HepG2 (cell line): Measurements from ENCODE around the gene PRKCB. TPM values are rescaled to one million over a fixed set of nuclear protein-coding genes. Genes with fewer than 3 reads are reported as not detected.

Experiments used
- ATAC-seq: fragments of 200-7000 bp; cut with Tn5 transposase; 3 replicates; pipeline ENCODE4 v1.9.1; 2020; ENCODE audit warnings: mild to moderate bottlenecking, moderate library complexity
- BruUV-seq: library from RNA; stranded (reverse); fragments of 400-500 nt; replicated peaks from 2 replicates; lab custom pipeline; 2021; lab: Mats Ljungman, UMichigan
- CTCF ChIA-PET: fragments of 300-600 bp; formaldehyde crosslinking; extraction: SDS; loops from one replicate; lab custom pipeline; 2021; ENCODE audit warnings: low total read pairs, inconsistent platforms, low intra/inter-chr PET ratio; lab: Yijun Ruan, JAX
- POLR2A ChIA-PET: fragments of 350-600 bp; sonication (Branson Sonifier 250); formaldehyde crosslinking; loops from one replicate; lab custom pipeline; 2020; ENCODE audit warnings: antibody characterized with exemption, inconsistent platforms; lab: Yijun Ruan, JAX
- DNase-seq: peaks from one replicate; pipeline ENCODE4 v3.0.0-alpha.2; 2015; ENCODE audit warnings: low spot score
- FAIRE-seq: peaks from 3 replicates; lab custom pipeline; 2011; peaks lifted over from hg19 to GRCh38; lab: Jason Lieb, UNC
- H2AFZ ChIP-seq: one replicate; pipeline ENCODE4 v1.6.1; 2011; ENCODE audit warnings: low read length, inconsistent platforms
- H3K27ac ChIP-seq: fragments of 300-600 bp; 3 replicates; pipeline ENCODE4 v1.8.0; 2011; ENCODE audit warnings: mixed run types, mild to moderate bottlenecking, mixed read lengths, low read length, inconsistent platforms; ENCODE audit not compliant: insufficient read depth; ENCODE audit errors: extremely low read length
- H3K27me3 ChIP-seq, 2 experiments: fragments of 200-600 bp in 1 of 2; 2 replicates in 1 of 2; 3 replicates in 1 of 2; pipeline versions ENCODE4 v1.6.0 to v1.8.0; 2011; ENCODE audit warnings: low read length in 2 of 2, mild to moderate bottlenecking in 2 of 2, moderate library complexity in 2 of 2, inconsistent platforms in 1 of 2; ENCODE audit not compliant: insufficient read depth in 2 of 2, control insufficient read depth in 1 of 2
- H3K36me3 ChIP-seq, 2 experiments: fragments of 200-600 bp in 1 of 2; replicated peaks in 1 of 2; 2 replicates in 1 of 2; 3 replicates in 1 of 2; pipeline versions ENCODE4 v1.5.1 to v1.8.0; 2011; ENCODE audit warnings: low read length in 2 of 2, inconsistent platforms in 1 of 2; ENCODE audit not compliant: insufficient read depth in 2 of 2, control insufficient read depth in 1 of 2
- H3K4me1 ChIP-seq: 2 replicates; pipeline ENCODE4 v1.5.1; 2012; ENCODE audit warnings: low read length, inconsistent platforms; ENCODE audit not compliant: insufficient read depth
- H3K4me2 ChIP-seq: 2 replicates; pipeline ENCODE4 v1.6.0; 2011; ENCODE audit warnings: low read depth, low read length, inconsistent platforms
- H3K4me3 ChIP-seq, 3 experiments: fragments of 200-600 bp in 1 of 3; sonication (generic), shearing (Covaris generic) in 1 of 3; replicated peaks in 1 of 3; 2 replicates each; pipeline ENCODE4 v1.5.1; 2011 to 2016; ENCODE audit warnings: low read length in 3 of 3, inconsistent platforms in 2 of 3, low read depth in 2 of 3, mild to moderate bottlenecking in 2 of 3, control low read depth in 1 of 3, mixed read lengths in 1 of 3; ENCODE audit not compliant: insufficient read depth in 1 of 3
- H3K79me2 ChIP-seq: one replicate; pipeline ENCODE4 v1.6.1; 2011; ENCODE audit warnings: low read length, inconsistent platforms; ENCODE audit not compliant: insufficient read depth
- H3K9ac ChIP-seq: 2 replicates; pipeline ENCODE4 v1.6.0; 2011; ENCODE audit warnings: mild to moderate bottlenecking, low read depth, low read length, inconsistent platforms; ENCODE audit not compliant: insufficient read depth
- H3K9me3 ChIP-seq: 2 replicates; pipeline ENCODE4 v1.5.1; 2012; ENCODE audit warnings: mild to moderate bottlenecking, low read length
- H4K20me1 ChIP-seq: 2 replicates; pipeline ENCODE4 v1.6.0; 2011; ENCODE audit warnings: inconsistent platforms, mild to moderate bottlenecking, low read length, moderate library complexity; ENCODE audit not compliant: insufficient read depth
- CCAR2 ChIP-seq: fragments of 200-400 bp; formaldehyde crosslinking; optimal IDR thresholded peaks from 2 replicates; pipeline ENCODE3; 2018; ENCODE audit warnings: low read depth, mild to moderate bottlenecking, low read length, moderate library complexity
- DPF2 ChIP-seq: sonication (generic); formaldehyde crosslinking; IDR thresholded peaks from 2 replicates; pipeline ENCODE4 v1.4.0; 2020; ENCODE audit warnings: mild to moderate bottlenecking, low read depth, missing genetic modification reagents, borderline replicate concordance
- HNRNPK ChIP-seq: fragments of 200-400 bp; formaldehyde crosslinking; IDR thresholded peaks from 2 replicates; pipeline ENCODE4 v1.6.1; 2018; ENCODE audit warnings: low read length, low read depth, moderate library complexity, mild to moderate bottlenecking; ENCODE audit not compliant: poor library complexity, severe bottlenecking
- HOXA3 ChIP-seq: sonication (generic); formaldehyde crosslinking; IDR thresholded peaks from 2 replicates; pipeline ENCODE4 v1.5.0; 2020; ENCODE audit warnings: missing genetic modification reagents
- NFYC ChIP-seq: IDR thresholded peaks from 2 replicates; pipeline ENCODE4 v1.6.1; 2016; ENCODE audit warnings: missing genetic modification reagents, missing compliant biosample characterization
- PCBP1 ChIP-seq: fragments of 200-400 bp; formaldehyde crosslinking; IDR thresholded peaks from 2 replicates; pipeline ENCODE4 v1.6.1; 2017; ENCODE audit warnings: mild to moderate bottlenecking, low read depth, low read length, borderline replicate concordance
- PCBP2 ChIP-seq: fragments of 200-400 bp; formaldehyde crosslinking; optimal IDR thresholded peaks from 2 replicates; pipeline ENCODE3; 2018; ENCODE audit warnings: low read length, low read depth; ENCODE audit not compliant: poor library complexity, severe bottlenecking
- RAD21 ChIP-seq: fragments of 450-650 bp; formaldehyde crosslinking; IDR thresholded peaks from 2 replicates; pipeline ENCODE4 v1.5.0; 2020; ENCODE audit warnings: mild to moderate bottlenecking
- XBP1 ChIP-seq: sonication (generic); formaldehyde crosslinking; IDR thresholded peaks from 2 replicates; pipeline ENCODE4 v1.5.0; 2020; ENCODE audit warnings: missing genetic modification reagents
- ZNF138 ChIP-seq: sonication (generic); formaldehyde crosslinking; IDR thresholded peaks from 2 replicates; pipeline ENCODE4 v1.5.0; 2020; ENCODE audit warnings: mild to moderate bottlenecking, low read depth, missing genetic modification reagents
- ZNF570 ChIP-seq: sonication (generic); formaldehyde crosslinking; IDR thresholded peaks from 2 replicates; pipeline ENCODE4 v1.4.0; 2020; ENCODE audit warnings: mild to moderate bottlenecking, missing genetic modification reagents, borderline replicate concordance
- WGBS: methylation state at CpG from one replicate; pipeline ENCODE4 v1.1.6; 2017; ENCODE audit warnings: low lambda C conversion rate; 5-methylcytosine and 5-hydroxymethylcytosine counted together
- in situ Hi-C: cut with HindIII; loops from 2 replicates; pipeline ENCODE4 v1.10.0; 2017; ENCODE audit warnings: low pct_unique_long_range_greater_than_20kb; ENCODE audit not compliant: extremely low pct_ligation_motif_present
- intact Hi-C: fragments of 100-400 bp; cut with micrococcal nuclease; formaldehyde crosslinking; loops from one replicate; pipeline ENCODE4 v1.10.0; 2022; ENCODE audit not compliant: unreplicated experiment
- polyA plus RNA-seq, 8 experiments: library from polyadenylated mRNA; depleted of rRNA in 3 of 8; stranded (reverse) in 7 of 8; unstranded in 1 of 8; fragments of >200 nt; fragmentation: Illumina TruSeq in 4 of 8; extraction: Trizol in 4 of 8; gene quantifications; 2 replicates each; pipeline versions ENCODE4 v1.2.1 to v1.2.3, GENCODE V29; 2011 to 2016; ENCODE audit warnings: low read depth in 4 of 8, missing spikeins in 1 of 8, mixed read lengths in 1 of 8; ENCODE audit not compliant: insufficient read depth in 1 of 8
- total RNA-seq, 5 experiments: library from RNA; depleted of rRNA; stranded (reverse); fragments of >200 nt; fragmentation: Illumina TruSeq; extraction: Trizol; gene quantifications; 2 replicates each; pipeline ENCODE4 v1.2.3, GENCODE V29; 2016; ENCODE audit warnings: low read depth in 1 of 5
- TF ChIP-seq, protein P1 (sequence below): sonication (generic); formaldehyde crosslinking; IDR thresholded peaks from 2 replicates; pipeline ENCODE4 v1.8.1; 2023; ENCODE audit warnings: mild to moderate bottlenecking, missing genetic modification reagents
- TF ChIP-seq, protein P2 (sequence below): sonication (generic); formaldehyde crosslinking; IDR thresholded peaks from 2 replicates; pipeline ENCODE4 v1.4.0; 2020; ENCODE audit warnings: missing genetic modification reagents
- TF ChIP-seq, protein P3 (sequence below): sonication (generic); formaldehyde crosslinking; IDR thresholded peaks from 2 replicates; pipeline ENCODE4 v1.8.0; 2022; ENCODE audit warnings: missing genetic modification reagents, mild to moderate bottlenecking, borderline replicate concordance

Gene PRKCB
- total and polyA plus RNA-seq, 2 of the 13 experiments (the other 11 are each of a cell fraction or from before 2014, with no cell fraction given), result 0.01 TPM; not detected in 1

DNA sequence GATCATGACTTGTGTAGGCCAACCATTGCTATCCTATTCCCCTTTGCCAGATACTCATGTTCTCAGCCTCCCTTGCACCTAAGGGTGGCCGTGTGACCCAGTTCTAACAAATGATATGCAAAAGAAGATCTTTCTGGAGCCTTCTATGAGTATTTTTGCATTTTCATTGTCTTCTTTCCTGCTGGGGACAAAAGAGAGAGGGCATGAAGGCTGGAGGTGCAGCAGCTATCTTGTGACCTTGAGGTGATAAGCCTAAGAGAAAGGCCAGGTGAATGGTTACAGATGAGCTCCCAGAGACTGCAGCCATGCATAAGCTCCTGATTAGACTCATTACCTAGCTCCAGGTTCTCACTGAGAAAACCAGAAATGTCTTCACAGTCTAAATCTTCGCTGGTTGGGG is 38.8 kb upstream of the PRKCB start:
- FAIRE-seq (no peak), ATAC-seq (no peak), DNase-seq (no peak)
- H3K27ac ChIP-seq, result no peak overlapping the region
- H3K36me3 ChIP-seq, result no peaks in the 10 kb centered on the region
- intact Hi-C loops, result no loop called here
- BruUV-seq, result no TSS peak
- TF ChIP-seq XBP1 (no peak), DPF2 (CRISPR knock-in tag) (no peak)
- TF ChIP-seq, protein P1, sequence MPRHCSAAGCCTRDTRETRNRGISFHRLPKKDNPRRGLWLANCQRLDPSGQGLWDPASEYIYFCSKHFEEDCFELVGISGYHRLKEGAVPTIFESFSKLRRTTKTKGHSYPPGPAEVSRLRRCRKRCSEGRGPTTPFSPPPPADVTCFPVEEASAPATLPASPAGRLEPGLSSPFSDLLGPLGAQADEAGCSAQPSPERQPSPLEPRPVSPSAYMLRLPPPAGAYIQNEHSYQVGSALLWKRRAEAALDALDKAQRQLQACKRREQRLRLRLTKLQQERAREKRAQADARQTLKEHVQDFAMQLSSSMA (CRISPR knock-in tag), result no peak
- H3K4me1 ChIP-seq, result no peaks in the 10 kb centered on the region
- no peak overlapping the region for H3K9ac ChIP-seq
- CTCF ChIA-PET, result no interaction called here
- no peak overlapping the region for H3K4me3 ChIP-seq
- H3K4me2 ChIP-seq, result no peak overlapping the region
- no peaks in the 10 kb centered on the region for H3K9me3 ChIP-seq
- H3K79me2 ChIP-seq, result no peaks in the 10 kb centered on the region
- 10% methylated on average over 2 of the region's 2 CpGs for WGBS
- H2AFZ ChIP-seq, result no peak overlapping the region
- peaks cover 0 to 3% of the 10 kb centered on the region in 2 experiments; a peak in 2 of 5 replicates for H3K27me3 ChIP-seq
- POLR2A ChIA-PET, result no interaction called here
- in situ Hi-C loops, result loop anchor here (10.0 kb wide), 1 partner anchor 708 kb away; no protein-coding TSS in a partner anchor
- H4K20me1 ChIP-seq, result no peaks in the 10 kb centered on the region

DNA sequence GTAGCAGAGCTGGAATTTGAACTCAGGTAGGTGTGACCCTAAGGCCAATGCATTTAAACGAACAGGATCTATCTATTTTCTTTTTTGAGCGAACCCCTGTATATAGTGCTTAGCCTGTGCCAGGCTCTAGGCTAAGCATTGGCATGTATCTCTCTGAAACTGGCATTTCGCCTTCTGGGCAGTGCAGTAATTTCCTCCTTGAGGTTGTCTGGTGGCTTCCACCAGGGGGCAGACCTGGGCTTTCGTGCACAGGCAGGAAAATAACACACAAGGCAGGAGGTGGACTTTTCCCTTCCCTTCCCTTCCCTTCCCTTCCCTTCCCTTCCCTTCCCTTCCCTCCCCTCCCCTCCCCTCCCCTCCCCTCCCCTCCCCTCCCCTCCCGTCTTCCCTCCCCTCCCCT is 34.4 kb upstream of the PRKCB start:
- Histone ChIP-seq H2AFZ (no peak overlapping the region), H3K9me3 (no peaks in the 10 kb centered on the region), H3K4me2 (no peak overlapping the region), H3K36me3 (no peaks in the 10 kb centered on the region), H3K4me3 (no peak overlapping the region), H3K4me1 (no peaks in the 10 kb centered on the region), H4K20me1 (no peaks in the 10 kb centered on the region), H3K9ac (no peak overlapping the region), H3K27ac (no peak overlapping the region), H3K79me2 (no peaks in the 10 kb centered on the region), H3K27me3 (peaks cover 0 to 4% of the 10 kb centered on the region in 2 experiments; a peak in 1 of 5 replicates)
- FAIRE-seq (peak; percentile 93), ATAC-seq (peak; percentile 91), DNase-seq (peak; percentile 57)
- in situ Hi-C loops, result loop anchor here (5.0 kb wide), 2 partner anchors 211 to 236 kb away; no protein-coding TSS in a partner anchor
- 4% methylated on average over 5 of the region's 5 CpGs for WGBS
- BruUV-seq, result no TSS peak
- ChIA-PET POLR2A (no interaction called here), CTCF (interaction anchor here (0.7 to 5.0 kb wide), 4 partner anchors 66 to 703 kb away, joined by 3 to 54 read pairs (median 12); no protein-coding TSS in a partner anchor)
- intact Hi-C loops, result loop anchor here (1.0 to 5.0 kb wide), 4 partner anchors 64 to 701 kb away; no protein-coding TSS in a partner anchor
- peak; percentile 36 for TF ChIP-seq CCAR2
- TF ChIP-seq NFYC (CRISPR knock-in tag), result no peak
- TF ChIP-seq HNRNPK, result peak; percentile 100
- peak; percentile 72 for TF ChIP-seq RAD21
- TF ChIP-seq, protein P2, sequence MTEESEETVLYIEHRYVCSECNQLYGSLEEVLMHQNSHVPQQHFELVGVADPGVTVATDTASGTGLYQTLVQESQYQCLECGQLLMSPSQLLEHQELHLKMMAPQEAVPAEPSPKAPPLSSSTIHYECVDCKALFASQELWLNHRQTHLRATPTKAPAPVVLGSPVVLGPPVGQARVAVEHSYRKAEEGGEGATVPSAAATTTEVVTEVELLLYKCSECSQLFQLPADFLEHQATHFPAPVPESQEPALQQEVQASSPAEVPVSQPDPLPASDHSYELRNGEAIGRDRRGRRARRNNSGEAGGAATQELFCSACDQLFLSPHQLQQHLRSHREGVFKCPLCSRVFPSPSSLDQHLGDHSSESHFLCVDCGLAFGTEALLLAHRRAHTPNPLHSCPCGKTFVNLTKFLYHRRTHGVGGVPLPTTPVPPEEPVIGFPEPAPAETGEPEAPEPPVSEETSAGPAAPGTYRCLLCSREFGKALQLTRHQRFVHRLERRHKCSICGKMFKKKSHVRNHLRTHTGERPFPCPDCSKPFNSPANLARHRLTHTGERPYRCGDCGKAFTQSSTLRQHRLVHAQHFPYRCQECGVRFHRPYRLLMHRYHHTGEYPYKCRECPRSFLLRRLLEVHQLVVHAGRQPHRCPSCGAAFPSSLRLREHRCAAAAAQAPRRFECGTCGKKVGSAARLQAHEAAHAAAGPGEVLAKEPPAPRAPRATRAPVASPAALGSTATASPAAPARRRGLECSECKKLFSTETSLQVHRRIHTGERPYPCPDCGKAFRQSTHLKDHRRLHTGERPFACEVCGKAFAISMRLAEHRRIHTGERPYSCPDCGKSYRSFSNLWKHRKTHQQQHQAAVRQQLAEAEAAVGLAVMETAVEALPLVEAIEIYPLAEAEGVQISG (CRISPR knock-in tag), result no peak
- peak; percentile 100 for TF ChIP-seq PCBP1
- no peak for TF ChIP-seq ZNF138 (CRISPR knock-in tag)
- no peak for TF ChIP-seq ZNF570 (CRISPR knock-in tag)
- TF ChIP-seq PCBP2, result peak; percentile 100
- TF ChIP-seq HOXA3 (CRISPR knock-in tag), result no peak
- TF ChIP-seq, protein P3, sequence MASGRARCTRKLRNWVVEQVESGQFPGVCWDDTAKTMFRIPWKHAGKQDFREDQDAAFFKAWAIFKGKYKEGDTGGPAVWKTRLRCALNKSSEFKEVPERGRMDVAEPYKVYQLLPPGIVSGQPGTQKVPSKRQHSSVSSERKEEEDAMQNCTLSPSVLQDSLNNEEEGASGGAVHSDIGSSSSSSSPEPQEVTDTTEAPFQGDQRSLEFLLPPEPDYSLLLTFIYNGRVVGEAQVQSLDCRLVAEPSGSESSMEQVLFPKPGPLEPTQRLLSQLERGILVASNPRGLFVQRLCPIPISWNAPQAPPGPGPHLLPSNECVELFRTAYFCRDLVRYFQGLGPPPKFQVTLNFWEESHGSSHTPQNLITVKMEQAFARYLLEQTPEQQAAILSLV (CRISPR knock-in tag), result no peak
